ENCODE measurements around the gene ARFGAP1.
A peak's percentile ranks its signal among the peaks of the same experiment; 100 is the strongest.

The ARFGAP1 gene

GRCh38 chr20:63322933-63323273 is 50.3 kb downstream of the ARFGAP1 start:
- no peak for DNase-seq (ENCODE audit: low read depth, low spot score)
- H3K9me3 ChIP-seq (ENCODE audit: low read depth, low read length) = no peaks in the 10 kb centered on the region
- H3K36me3 ChIP-seq (ENCODE audit: insufficient read depth, low read length) = no peaks in the 10 kb centered on the region
- H3K4me3 ChIP-seq = no peak overlapping the region
- TF ChIP-seq POLR2AphosphoS5 (IDR thresholded peaks at IDR 0.05; ENCODE audit: borderline replicate concordance, low read depth, low read length) = no peak
- no peak for TF ChIP-seq EZH2 (IDR thresholded peaks at IDR 0.05)
- TF ChIP-seq FOXP2 (optimal IDR thresholded peaks at IDR 0.05; ENCODE audit: control extremely low read depth, extremely low read length, insufficient read depth) = no peak
- no peak overlapping the region for H3K9ac ChIP-seq (ENCODE audit: insufficient read length)
- no peak overlapping the region for H3K27ac ChIP-seq

GRCh38 chr20:63323357-63323981 is 50.9 kb downstream of the ARFGAP1 start:
- Histone ChIP-seq H3K9ac (ENCODE audit: insufficient read length) (no peak overlapping the region), H3K36me3 (ENCODE audit: insufficient read depth, low read length) (no peaks in the 10 kb centered on the region), H3K9me3 (ENCODE audit: low read depth, low read length) (no peaks in the 10 kb centered on the region), H3K4me3 (no peak overlapping the region), H3K27ac (no peak overlapping the region)
- TF ChIP-seq FOXP2 (optimal IDR thresholded peaks at IDR 0.05; ENCODE audit: control extremely low read depth, extremely low read length, insufficient read depth) = no peak
- DNase-seq (ENCODE audit: low read depth, low spot score) = no peak

- H3K36me3 ChIP-seq (ENCODE audit: insufficient read depth, low read length) = no peaks in the 10 kb centered on the region
- no peak overlapping the region for H3K27ac ChIP-seq
Observed at GRCh38 chr20:63325021-63325471, 52.4 kb downstream of the ARFGAP1 start.

GRCh38 chr20:63325554-63326313 is 53.1 kb downstream of the ARFGAP1 start:
- DNase-seq (ENCODE audit: low read depth, low spot score) = no peak
- Histone ChIP-seq H3K4me3 (no peak overlapping the region), H3K9me3 (ENCODE audit: low read depth, low read length) (no peaks in the 10 kb centered on the region), H3K9ac (ENCODE audit: insufficient read length) (no peak overlapping the region), H3K27ac (no peak overlapping the region), H3K36me3 (ENCODE audit: insufficient read depth, low read length) (no peaks in the 10 kb centered on the region)
- TF ChIP-seq FOXP2 (optimal IDR thresholded peaks at IDR 0.05; ENCODE audit: control extremely low read depth, extremely low read length, insufficient read depth) (no peak), EZH2 (IDR thresholded peaks at IDR 0.05) (no peak), POLR2AphosphoS5 (IDR thresholded peaks at IDR 0.05; ENCODE audit: borderline replicate concordance, low read depth, low read length) (no peak)

More at GRCh38 chr20:63325021-63325471, 52.4 kb downstream of the ARFGAP1 start:
- no peak for DNase-seq (ENCODE audit: low read depth, low spot score)
- TF ChIP-seq EZH2 (IDR thresholded peaks at IDR 0.05) (no peak), POLR2AphosphoS5 (IDR thresholded peaks at IDR 0.05; ENCODE audit: borderline replicate concordance, low read depth, low read length) (no peak), FOXP2 (optimal IDR thresholded peaks at IDR 0.05; ENCODE audit: control extremely low read depth, extremely low read length, insufficient read depth) (no peak)
- no peak overlapping the region for H3K4me3 ChIP-seq
- H3K9me3 ChIP-seq (ENCODE audit: low read depth, low read length) = no peaks in the 10 kb centered on the region
- H3K9ac ChIP-seq (ENCODE audit: insufficient read length) = no peak overlapping the region

GRCh38 chr20:63326314-63327230 is 54.0 kb downstream of the ARFGAP1 start:
- no peaks in the 10 kb centered on the region for H3K36me3 ChIP-seq (ENCODE audit: insufficient read depth, low read length)
- no peak for DNase-seq (ENCODE audit: low read depth, low spot score)
- H3K4me3 ChIP-seq = no peak overlapping the region
- TF ChIP-seq POLR2AphosphoS5 (IDR thresholded peaks at IDR 0.05; ENCODE audit: borderline replicate concordance, low read depth, low read length) (no peak), FOXP2 (optimal IDR thresholded peaks at IDR 0.05; ENCODE audit: control extremely low read depth, extremely low read length, insufficient read depth) (peak; percentile 90)
- H3K9me3 ChIP-seq (ENCODE audit: low read depth, low read length) = no peaks in the 10 kb centered on the region
- no peak overlapping the region for H3K9ac ChIP-seq (ENCODE audit: insufficient read length)
- no peak overlapping the region for H3K27ac ChIP-seq

GRCh38 chr20:63327231-63327745 is 54.7 kb downstream of the ARFGAP1 start:
- Histone ChIP-seq H3K9me3 (ENCODE audit: low read depth, low read length) (no peaks in the 10 kb centered on the region), H3K36me3 (ENCODE audit: insufficient read depth, low read length) (no peaks in the 10 kb centered on the region), H3K9ac (ENCODE audit: insufficient read length) (no peak overlapping the region), H3K27ac (no peak overlapping the region), H3K4me3 (no peak overlapping the region)
- DNase-seq (ENCODE audit: low read depth, low spot score) = no peak
- TF ChIP-seq FOXP2 (optimal IDR thresholded peaks at IDR 0.05; ENCODE audit: control extremely low read depth, extremely low read length, insufficient read depth) = no peak
- no peak for TF ChIP-seq POLR2AphosphoS5 (IDR thresholded peaks at IDR 0.05; ENCODE audit: borderline replicate concordance, low read depth, low read length)
- TF ChIP-seq EZH2 (IDR thresholded peaks at IDR 0.05) = no peak

GRCh38 chr20:63328026-63328700 is 55.5 kb downstream of the ARFGAP1 start:
- H3K36me3 ChIP-seq (ENCODE audit: insufficient read depth, low read length) = no peaks in the 10 kb centered on the region
- no peak for DNase-seq (ENCODE audit: low read depth, low spot score)
- no peak for TF ChIP-seq EZH2 (IDR thresholded peaks at IDR 0.05)
- no peaks in the 10 kb centered on the region for H3K9me3 ChIP-seq (ENCODE audit: low read depth, low read length)
- H3K27ac ChIP-seq = no peak overlapping the region
- H3K4me3 ChIP-seq = no peak overlapping the region
- H3K9ac ChIP-seq (ENCODE audit: insufficient read length) = no peak overlapping the region
